ENCODE results near the gene USP12.
"Not testable (repeated sequence)": the region's sequence is repeated elsewhere in the genome, so short reads cannot be mapped to it uniquely, and the experiment has no call there.

The USP12 gene

DNA sequence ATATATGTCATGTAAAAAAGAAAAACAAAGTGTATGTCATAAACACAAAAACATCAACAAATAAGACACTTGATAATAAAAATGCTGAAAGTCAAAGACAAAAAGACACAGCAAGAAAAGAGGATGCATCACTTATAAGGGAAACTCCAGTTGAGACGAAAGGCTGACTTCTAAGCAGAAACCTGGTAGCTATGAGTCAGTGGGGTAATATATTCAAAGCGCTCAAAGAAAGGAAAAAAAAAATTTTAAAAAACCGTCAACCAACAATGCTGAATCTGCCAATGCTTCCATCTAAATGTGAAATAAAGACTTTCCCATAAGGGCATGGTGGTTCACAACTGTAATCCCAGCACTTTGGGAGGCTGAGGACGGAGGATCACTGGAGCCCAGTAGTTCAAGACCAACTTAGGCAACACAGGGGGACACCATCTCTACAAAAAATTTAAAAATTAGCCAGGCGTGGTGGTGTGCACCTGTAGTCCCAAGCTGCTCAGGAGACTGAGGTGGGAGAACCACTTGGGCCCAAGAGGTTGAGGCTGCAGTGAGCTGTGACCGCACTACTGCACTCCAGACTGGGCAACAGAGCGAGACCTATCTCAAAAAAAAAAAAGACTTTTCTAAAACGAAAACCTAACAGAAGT is 24.0 kb downstream of the USP12 start:
- TF ChIP-seq CTCF (IDR thresholded peaks at IDR 0.05; ENCODE audit: low read depth, low read length) = no peak

DNA sequence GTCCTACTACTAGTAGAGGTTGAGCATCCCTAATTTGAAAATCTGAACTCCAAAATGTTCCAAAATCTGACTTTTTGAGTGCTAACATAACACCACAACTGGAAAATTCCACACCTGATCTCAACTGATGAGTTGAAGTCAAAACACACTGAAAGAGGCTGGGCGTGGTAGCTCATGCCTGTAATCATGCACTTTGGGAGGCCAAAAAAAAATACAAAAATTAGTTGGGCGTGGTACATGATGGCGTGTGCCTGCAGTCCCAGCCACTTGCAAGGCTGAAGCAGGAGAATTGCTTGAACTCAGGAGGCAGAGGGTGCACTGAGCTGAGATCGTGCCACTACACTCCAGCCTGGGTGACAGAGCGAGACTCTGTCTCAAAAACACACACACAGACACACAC is 29.9 kb downstream of the USP12 start:
- no peak for TF ChIP-seq CTCF (IDR thresholded peaks at IDR 0.05; ENCODE audit: low read depth, low read length)
- no peak for DNase-seq (ENCODE audit: extremely low read depth, low read depth)

More for the DNA sequence above, 24.0 kb downstream of the USP12 start:
- DNase-seq (ENCODE audit: extremely low read depth, low read depth) = no peak

GRCh38 chr13:27141159-27141558 is 30.5 kb downstream of the USP12 start:
- DNase-seq (ENCODE audit: extremely low read depth, low read depth) = not testable (repeated sequence)

- no peak for TF ChIP-seq CTCF (IDR thresholded peaks at IDR 0.05; ENCODE audit: low read depth, low read length)
- DNase-seq (ENCODE audit: extremely low read depth, low read depth) = no peak
Measured at GRCh38 chr13:27140060-27140459, 31.6 kb downstream of the USP12 start.

GRCh38 chr13:27139565-27139964 is 32.0 kb downstream of the USP12 start:
- TF ChIP-seq CTCF (IDR thresholded peaks at IDR 0.05; ENCODE audit: low read depth, low read length) = no peak
- DNase-seq (ENCODE audit: extremely low read depth, low read depth) = no peak

- no peak for TF ChIP-seq CTCF (IDR thresholded peaks at IDR 0.05; ENCODE audit: low read depth, low read length)
- DNase-seq (ENCODE audit: extremely low read depth, low read depth) = no peak
Measured at GRCh38 chr13:27138457-27139093, 33.0 kb downstream of the USP12 start.

GRCh38 chr13:27137759-27138158 is 33.9 kb downstream of the USP12 start:
- no peak for TF ChIP-seq CTCF (IDR thresholded peaks at IDR 0.05; ENCODE audit: low read depth, low read length)

GRCh38 chr13:27135023-27135422 is 36.6 kb downstream of the USP12 start:
- DNase-seq (ENCODE audit: extremely low read depth, low read depth) = no peak
- TF ChIP-seq CTCF (IDR thresholded peaks at IDR 0.05; ENCODE audit: low read depth, low read length) = no peak

More at GRCh38 chr13:27137759-27138158, 33.9 kb downstream of the USP12 start:
- DNase-seq (ENCODE audit: extremely low read depth, low read depth) = no peak

Measured in AG09319 (cell line).